Heart left ventricle (tissue), 13 donors: ENCODE data around the gene HNRNPH1.
"Not testable (repeated sequence)": the region's sequence is repeated elsewhere in the genome, so short reads cannot be mapped to it uniquely, and the experiment has no call there.

Source experiments
- CTCF ChIP-seq, 12 donors: fragments of 200-600 bp; sonication (generic) in 4 of 12; IDR thresholded peaks; one replicate each; pipeline versions ENCODE4 v1.5.0 to v1.8.0; 2018 to 2022; ENCODE audit warnings: antibody characterized with exemption in 12 of 12, mild to moderate bottlenecking in 5 of 12
- POLR2A ChIP-seq, 2 donors: fragments of 450-650 bp; IDR thresholded peaks; one replicate each; pipeline ENCODE4 v1.6.1; 2017; ENCODE audit warnings: antibody characterized with exemption in 2 of 2, mild to moderate bottlenecking in 2 of 2, moderate library complexity in 2 of 2
- donor health status: ischemic (EF 13 %, LVEDD 7.1; RV severe dilation, severe dysfunction).
- donor health status: DM: no; HTN: yes; CAD: no.
- donor health status: DM: no; HTN: no; CAD: no.
- donor health status: ischemic (EF 25% LVEDD 6.9; RV normal size, moderate dysfunction).
- donor health status: ischemic (EF 25% LVEDD 5.7; RV mildly dilated, moderate dysfunction).
- donor health status: ischemic (EF 35%, LVEDD 5.7; RV mildly dilated, moderate dysfunction).
- donor health status: nonischemic (EF 11% LVEDD 7.7; RV severe dilation, severe dysfunction).
- donor health status: DM: yes; HTN: yes; CAD: no.
- donor health status: PGD.
- donor health status: ischemic (EF 29% LVEDD 5.4; RV normal size, mild dysfunction).
- donor health status: nonischemic (EF 23%, LVEDD 6.1; RV moderate dilation, normal function).

DNA sequence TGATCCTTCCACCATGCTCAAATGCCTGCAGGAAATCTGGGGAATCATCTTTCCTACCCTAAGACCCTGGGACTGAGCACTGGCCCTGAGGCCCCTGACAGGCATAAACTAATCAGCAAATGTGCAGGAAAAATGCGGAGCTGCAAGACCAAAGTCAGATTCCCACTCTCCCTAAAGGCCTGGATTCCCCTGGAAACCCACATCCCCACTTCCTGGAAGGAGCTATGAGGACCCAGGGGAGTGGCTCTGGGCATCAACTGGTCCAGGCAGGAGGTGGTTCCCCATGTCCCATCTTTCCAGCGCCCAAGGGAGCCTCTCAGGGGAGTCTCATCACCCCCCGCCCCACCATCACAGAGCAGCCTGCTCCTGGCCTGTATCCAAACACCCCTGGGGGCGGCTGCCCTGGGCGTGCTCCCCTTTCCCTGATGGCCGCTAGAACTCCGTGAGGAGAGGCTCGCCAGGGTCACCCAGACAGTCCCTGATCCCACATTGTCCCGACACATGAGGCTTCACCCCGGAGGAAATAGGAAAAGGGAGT is 25.8 kb upstream of the HNRNPH1 start:
- not testable (repeated sequence) for TF ChIP-seq CTCF, POLR2A (IDR thresholded peaks at IDR 0.05)
